Erythroblast (primary cell): ENCODE data around the gene C6orf118.

Experiments used
- GATA1 ChIP-seq: IDR thresholded peaks from 2 replicates; pipeline ENCODE4 v1.6.1; 2011; ENCODE audit warnings: low read depth, mild to moderate bottlenecking, control low read depth, low read length, moderate library complexity
- POLR2A ChIP-seq: IDR thresholded peaks from 2 replicates; pipeline ENCODE4 v1.6.1; 2011; ENCODE audit warnings: mild to moderate bottlenecking, low read length

DNA sequence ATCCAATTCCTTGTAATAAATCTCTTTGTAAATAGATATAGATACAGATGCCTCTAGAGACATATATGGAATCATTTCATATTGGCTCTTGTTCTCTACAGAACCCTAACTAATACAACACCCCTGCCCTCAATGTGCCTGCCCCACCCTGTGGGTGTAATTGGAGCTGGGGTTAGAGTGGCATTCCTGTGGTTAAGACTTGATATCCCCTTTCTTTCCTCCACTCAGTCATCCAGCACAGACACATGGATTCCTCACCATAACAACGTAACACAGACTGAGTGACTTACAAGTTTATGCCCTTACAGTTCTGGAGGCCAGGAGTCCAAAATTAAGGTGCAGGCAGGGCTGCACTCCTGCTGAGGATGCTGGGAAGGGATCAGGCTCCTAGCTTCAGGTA is 42.8 kb downstream of the C6orf118 start:
- TF ChIP-seq POLR2A: no peak
- no peak for TF ChIP-seq GATA1
